Measurements from ENCODE around the gene EEF2K. TPM values are rescaled to one million over a fixed set of nuclear protein-coding genes. Genes with fewer than 3 reads are reported as not detected.
"Not testable (repeated sequence)": the region's sequence is repeated elsewhere in the genome, so short reads cannot be mapped to it uniquely, and the experiment has no call there.

The EEF2K gene
- total RNA-seq, 1 donor from 2014 or later, result 28.3 TPM

- DNase-seq, result peak; percentile 33
These were observed 90.4 kb downstream of the EEF2K start for GRCh38 chr16:22296225-22297113.

- peak; percentile 98 for DNase-seq
These were observed 91.2 kb downstream of the EEF2K start, which contains the start of gene POLR3E for GRCh38 chr16:22297114-22297870. Gene POLR3E (plus strand): TSS chr16:22297409. CDS start chr16:22302969, 5,560 bp downstream.

GRCh38 chr16:22297871-22298733 lies 92.0 kb downstream of the EEF2K start:
- DNase-seq, result peak; percentile 77

GRCh38 chr16:22299036-22299435 lies 93.0 kb downstream of the EEF2K start:
- DNase-seq, result no peak

GRCh38 chr16:22300427-22301071 lies 94.5 kb downstream of the EEF2K start:
- no peak for DNase-seq

GRCh38 chr16:22301423-22301822 lies 95.3 kb downstream of the EEF2K start:
- DNase-seq, result not testable (repeated sequence)

- DNase-seq, result no peak
These were observed 96.8 kb downstream of the EEF2K start for GRCh38 chr16:22302776-22303363.

GRCh38 chr16:22304411-22304810 lies 98.3 kb downstream of the EEF2K start:
- DNase-seq, result no peak

GRCh38 chr16:22306788-22307187 lies 100.7 kb downstream of the EEF2K start:
- no peak for DNase-seq

- no peak for DNase-seq
These were observed 101.8 kb downstream of the EEF2K start for GRCh38 chr16:22307838-22308237.

- DNase-seq, result no peak
These were observed 102.9 kb downstream of the EEF2K start for GRCh38 chr16:22308824-22309520.

GRCh38 chr16:22311520-22311919 lies 105.4 kb downstream of the EEF2K start:
- DNase-seq, result no peak

- DNase-seq, result no peak
These were observed 107.1 kb downstream of the EEF2K start for GRCh38 chr16:22312897-22313781.

- DNase-seq, result no peak
These were observed 107.9 kb downstream of the EEF2K start for GRCh38 chr16:22313876-22314470.

GRCh38 chr16:22314661-22315626 lies 108.9 kb downstream of the EEF2K start:
- no peak for DNase-seq

- DNase-seq, result no peak
These were observed 109.9 kb downstream of the EEF2K start for GRCh38 chr16:22315979-22316378.

GRCh38 chr16:22316411-22316811 lies 110.3 kb downstream of the EEF2K start:
- no peak for DNase-seq

GRCh38 chr16:22317001-22317530 lies 111.0 kb downstream of the EEF2K start:
- no peak for DNase-seq

All from skin of body (tissue), 2 donors.